NCI-H1048 (cell line): ENCODE measurements around the gene DPF3.

Experiments used
- DNase-seq: peaks from one replicate; lab custom pipeline; 2025; lab: John Stamatoyannopoulos, UW

The DPF3 gene

GRCh38 chr14:72645706-72646105 lies 248.2 kb downstream of the DPF3 start:
- DNase-seq: no peak

- DNase-seq: no peak
These were observed 249.0 kb downstream of the DPF3 start for GRCh38 chr14:72644758-72645489.

GRCh38 chr14:72644038-72644437 lies 249.9 kb downstream of the DPF3 start:
- DNase-seq: no peak

- no peak for DNase-seq
These were observed 250.5 kb downstream of the DPF3 start for GRCh38 chr14:72643317-72643801.

GRCh38 chr14:72640911-72641485 lies 252.9 kb downstream of the DPF3 start:
- DNase-seq: no peak

GRCh38 chr14:72638021-72638420 lies 255.9 kb downstream of the DPF3 start:
- no peak for DNase-seq

- DNase-seq: no peak
These were observed 257.0 kb downstream of the DPF3 start for GRCh38 chr14:72636871-72637270.

- DNase-seq: no peak
These were observed 257.8 kb downstream of the DPF3 start for GRCh38 chr14:72636094-72636493.

- no peak for DNase-seq
These were observed 258.9 kb downstream of the DPF3 start for GRCh38 chr14:72634691-72635616.

GRCh38 chr14:72633551-72633950 lies 260.4 kb downstream of the DPF3 start:
- DNase-seq: no peak

- no peak for DNase-seq
These were observed 261.2 kb downstream of the DPF3 start for GRCh38 chr14:72632727-72633126.

- no peak for DNase-seq
These were observed 262.5 kb downstream of the DPF3 start for GRCh38 chr14:72631401-72631800.

- DNase-seq: no peak
These were observed 263.5 kb downstream of the DPF3 start for GRCh38 chr14:72630374-72630773.

GRCh38 chr14:72629534-72629933 lies 264.4 kb downstream of the DPF3 start:
- no peak for DNase-seq

- no peak for DNase-seq
These were observed 268.2 kb downstream of the DPF3 start for GRCh38 chr14:72625689-72626088.

- no peak for DNase-seq
These were observed 272.4 kb downstream of the DPF3 start for GRCh38 chr14:72621387-72622065.

GRCh38 chr14:72619881-72620280 lies 274.0 kb downstream of the DPF3 start:
- DNase-seq: no peak

GRCh38 chr14:72619111-72619571 lies 274.8 kb downstream of the DPF3 start:
- no peak for DNase-seq

GRCh38 chr14:72618424-72618823 lies 275.5 kb downstream of the DPF3 start:
- DNase-seq: no peak

- DNase-seq: no peak
These were observed 276.4 kb downstream of the DPF3 start for GRCh38 chr14:72617391-72618031.

- DNase-seq: no peak
These were observed 277.1 kb downstream of the DPF3 start for GRCh38 chr14:72616811-72617210.
